GM23338 (cell line): ENCODE measurements around the gene BHLHE23. TPM values are rescaled to one million over a fixed set of nuclear protein-coding genes. Genes with fewer than 3 reads are reported as not detected.

ENCODE experiments used
- ATAC-seq: fragments of 200-7000 bp; cut with Tn5 transposase; 3 replicates; pipeline ENCODE4 v1.9.1; 2020
- DNase-seq: peaks from one replicate; pipeline ENCODE4 v3.0.0-alpha.2; 2015; ENCODE audit warnings: low spot score
- H2AFZ ChIP-seq: fragments of 200-600 bp; sonication (generic); 2 replicates; pipeline ENCODE4 v1.8.0; 2016; ENCODE audit warnings: antibody characterized with exemption, mild to moderate bottlenecking, moderate library complexity
- H3F3A ChIP-seq: fragments of 200-600 bp; sonication (generic); replicated peaks from 2 replicates; pipeline ENCODE4 v1.8.0; 2017; ENCODE audit warnings: antibody characterized with exemption, mixed run types, low read depth
- H3K27ac ChIP-seq: fragments of 200-600 bp; sonication (generic); 2 replicates; pipeline ENCODE4 v1.6.1; 2016; ENCODE audit warnings: low read depth
- H3K27me3 ChIP-seq: fragments of 200-600 bp; sonication (generic); 2 replicates; pipeline ENCODE4 v1.8.0; 2016; ENCODE audit warnings: mild to moderate bottlenecking, mixed run types, moderate library complexity; ENCODE audit not compliant: insufficient read depth
- H3K36me3 ChIP-seq: fragments of 200-600 bp; sonication (generic); 2 replicates; pipeline ENCODE4 v1.8.0; 2016; ENCODE audit warnings: mild to moderate bottlenecking; ENCODE audit not compliant: insufficient read depth
- H3K4me1 ChIP-seq: fragments of 200-600 bp; sonication (generic); 2 replicates; pipeline ENCODE4 v1.8.0; 2016; ENCODE audit warnings: mild to moderate bottlenecking, moderate library complexity; ENCODE audit not compliant: insufficient read depth
- H3K4me2 ChIP-seq: fragments of 200-600 bp; sonication (generic); 2 replicates; pipeline ENCODE4 v1.7.1; 2017; ENCODE audit warnings: mixed run types
- H3K4me3 ChIP-seq: fragments of 200-600 bp; sonication (generic); 2 replicates; pipeline ENCODE4 v1.6.1; 2016; ENCODE audit warnings: mixed run types
- H3K79me2 ChIP-seq: fragments of 200-600 bp; sonication (generic); replicated peaks from 2 replicates; pipeline ENCODE4 v1.8.0; 2017; ENCODE audit warnings: mild to moderate bottlenecking; ENCODE audit not compliant: insufficient read depth
- H3K9me2 ChIP-seq: fragments of 200-600 bp; sonication (generic); 2 replicates; pipeline ENCODE4 v1.8.0; 2017; ENCODE audit not compliant: insufficient read depth
- H4K20me1 ChIP-seq: fragments of 200-600 bp; sonication (generic); replicated peaks from 2 replicates; pipeline ENCODE4 v1.8.0; 2017; ENCODE audit warnings: mild to moderate bottlenecking; ENCODE audit not compliant: insufficient read depth
- H3K27ac Mint-ChIP-seq: 2 replicates; pipeline ENCODE4 v1.8.0; 2020; ENCODE audit warnings: inconsistent platforms, mild to moderate bottlenecking, moderate library complexity, mixed read lengths
- H3K27me3 Mint-ChIP-seq: 3 replicates; pipeline ENCODE4 v1.8.0; 2022; ENCODE audit warnings: low read depth, mild to moderate bottlenecking, moderate library complexity, mixed read lengths, inconsistent platforms; ENCODE audit not compliant: insufficient read depth, poor library complexity
- H3K36me3 Mint-ChIP-seq: 3 replicates; pipeline ENCODE4 v1.8.0; 2021; ENCODE audit warnings: low read depth, mild to moderate bottlenecking, inconsistent platforms, moderate library complexity, mixed read lengths
- H3K4me1 Mint-ChIP-seq: 3 replicates; pipeline ENCODE4 v1.8.0; 2020; ENCODE audit warnings: mild to moderate bottlenecking, inconsistent platforms, mixed read lengths
- H3K4me3 Mint-ChIP-seq: 3 replicates; pipeline ENCODE4 v1.8.0; 2021; ENCODE audit warnings: moderate library complexity, mild to moderate bottlenecking, inconsistent platforms, mixed read lengths
- H3K9me3 Mint-ChIP-seq: 3 replicates; pipeline ENCODE4 v1.8.0; 2020; ENCODE audit warnings: moderate library complexity, mild to moderate bottlenecking, inconsistent platforms, mixed read lengths
- CREB1 ChIP-seq: fragments of 250-450 bp; sonication (Bioruptor Pico); IDR thresholded peaks from 2 replicates; pipeline ENCODE4 v1.5.0; 2020; ENCODE audit warnings: low read depth, mild to moderate bottlenecking, moderate library complexity
- CTCF ChIP-seq, 2 experiments: fragments of 200-600 bp in 1 of 2; sonication (generic) in 1 of 2; conservative IDR thresholded peaks; 2 replicates each; pipeline versions ENCODE4 v1.5.1 to v1.6.1; 2016 to 2017; ENCODE audit warnings: antibody characterized with exemption in 2 of 2, low read depth in 2 of 2, mild to moderate bottlenecking in 2 of 2, moderate library complexity in 1 of 2
- EZH2 ChIP-seq: fragments of 200-600 bp; sonication (generic); IDR thresholded peaks from one replicate; pipeline ENCODE4 v1.8.0; 2017; ENCODE audit warnings: antibody characterized with exemption, mild to moderate bottlenecking, low read depth; ENCODE audit not compliant: unreplicated experiment
- EZH2phosphoT487 ChIP-seq: fragments of 200-600 bp; sonication (generic); IDR thresholded peaks from one replicate; pipeline ENCODE4 v1.8.1; 2018; ENCODE audit warnings: antibody characterized with exemption; ENCODE audit not compliant: unreplicated experiment
- JUNB ChIP-seq: IDR thresholded peaks from one replicate; pipeline ENCODE4 v1.6.1; 2016; ENCODE audit warnings: antibody characterized with exemption; ENCODE audit not compliant: unreplicated experiment
- NANOG ChIP-seq: IDR thresholded peaks from 2 replicates; pipeline ENCODE4 v1.6.1; 2016; ENCODE audit warnings: antibody characterized with exemption, borderline replicate concordance
- POLR2AphosphoS5 ChIP-seq: IDR thresholded peaks from 2 replicates; pipeline ENCODE4 v1.6.1; 2016; ENCODE audit warnings: antibody characterized with exemption, low read depth
- REST ChIP-seq: IDR thresholded peaks from one replicate; pipeline ENCODE4 v1.6.1; 2018; ENCODE audit warnings: antibody characterized with exemption; ENCODE audit not compliant: unreplicated experiment
- STAT1 ChIP-seq: IDR thresholded peaks from one replicate; pipeline ENCODE4 v1.6.1; 2016; ENCODE audit warnings: antibody characterized with exemption; ENCODE audit not compliant: unreplicated experiment
- ZNF114 ChIP-seq: fragments of 250-450 bp; sonication (Bioruptor Pico); IDR thresholded peaks from 2 replicates; pipeline ENCODE4 v1.5.0; 2020; ENCODE audit warnings: mild to moderate bottlenecking, moderate library complexity
- ZNF331 ChIP-seq: fragments of 250-450 bp; sonication (Bioruptor Pico); IDR thresholded peaks from 2 replicates; pipeline ENCODE4 v1.5.0; 2020; ENCODE audit warnings: low read depth, mild to moderate bottlenecking, moderate library complexity
- ZNF462 ChIP-seq: fragments of 250-450 bp; sonication (Bioruptor Pico); IDR thresholded peaks from 2 replicates; pipeline ENCODE4 v1.5.0; 2020; ENCODE audit warnings: mild to moderate bottlenecking, moderate library complexity
- polyA plus RNA-seq: library from polyadenylated mRNA; unstranded; fragments of >200 nt; fragmentation: Nextera tagmentation; extraction: Ambion mirVana; gene quantifications from 2 replicates; pipeline ENCODE4 v1.2.1, GENCODE V29; 2016
- total RNA-seq: library from RNA; depleted of rRNA; stranded (reverse); fragments of >200 nt; shearing (Covaris generic); gene quantifications from 2 replicates; pipeline ENCODE4 v1.2.3, GENCODE V29; 2014
- TF ChIP-seq, protein P1 (sequence below): IDR thresholded peaks from 2 replicates; pipeline ENCODE4 v1.6.1; 2016; ENCODE audit warnings: antibody characterized with exemption

The BHLHE23 gene
- total and polyA plus RNA-seq, 2 experiments from 2014 or later = 0.52 to 5.0 TPM

GRCh38 chr20:62993856-62994494 is 12.8 kb downstream of the BHLHE23 start:
- Histone ChIP-seq H3F3A (peaks cover 17% of the 10 kb centered on the region; the same call in 1 of the 2 replicates), H3K4me1 (peaks cover 20% of the 10 kb centered on the region), H3K9me2 (no peaks in the 10 kb centered on the region), H3K27ac (no peak overlapping the region), H3K36me3 (no peaks in the 10 kb centered on the region), H4K20me1 (no peaks in the 10 kb centered on the region), H3K4me2 (no peak overlapping the region), H2AFZ (no peak overlapping the region), H3K79me2 (no peaks in the 10 kb centered on the region), H3K4me3 (no peak overlapping the region), H3K27me3 (no peaks in the 10 kb centered on the region)
- no peak for DNase-seq
- Mint-ChIP-seq H3K27me3 (peaks cover 31% of the 10 kb centered on the region), H3K9me3 (no peaks in the 10 kb centered on the region), H3K4me1 (peaks cover 28% of the 10 kb centered on the region), H3K27ac (no peak overlapping the region), H3K36me3 (no peaks in the 10 kb centered on the region), H3K4me3 (no peak overlapping the region)
- TF ChIP-seq POLR2AphosphoS5 = no peak
- TF ChIP-seq CREB1 (CRISPR knock-in tag) = no peak
- TF ChIP-seq EZH2phosphoT487 = no peak
- no peak for TF ChIP-seq ZNF462
- no peak for TF ChIP-seq STAT1
- no peak for TF ChIP-seq ZNF114
- TF ChIP-seq, protein P1, sequence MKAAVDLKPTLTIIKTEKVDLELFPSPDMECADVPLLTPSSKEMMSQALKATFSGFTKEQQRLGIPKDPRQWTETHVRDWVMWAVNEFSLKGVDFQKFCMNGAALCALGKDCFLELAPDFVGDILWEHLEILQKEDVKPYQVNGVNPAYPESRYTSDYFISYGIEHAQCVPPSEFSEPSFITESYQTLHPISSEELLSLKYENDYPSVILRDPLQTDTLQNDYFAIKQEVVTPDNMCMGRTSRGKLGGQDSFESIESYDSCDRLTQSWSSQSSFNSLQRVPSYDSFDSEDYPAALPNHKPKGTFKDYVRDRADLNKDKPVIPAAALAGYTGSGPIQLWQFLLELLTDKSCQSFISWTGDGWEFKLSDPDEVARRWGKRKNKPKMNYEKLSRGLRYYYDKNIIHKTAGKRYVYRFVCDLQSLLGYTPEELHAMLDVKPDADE = no peak
- TF ChIP-seq NANOG = no peak
- TF ChIP-seq JUNB = no peak
- no peak for TF ChIP-seq ZNF331 (CRISPR knock-in tag)
- no peak for TF ChIP-seq CTCF (conservative IDR thresholded peaks at IDR 0.05; ENCODE audit: low read depth in 2 of 2)
- no peak for TF ChIP-seq EZH2
- no peak for TF ChIP-seq REST
- ATAC-seq = no peak
